H9 (cell line): ENCODE measurements around the gene RBM38. TPM values are rescaled to one million over a fixed set of nuclear protein-coding genes. Genes with fewer than 3 reads are reported as not detected.

Experiments used
- DNase-seq: peaks from one replicate; pipeline ENCODE4 v3.0.0-alpha.2; 2017
- H2AFZ ChIP-seq: one replicate; pipeline ENCODE4 v1.6.1; 2013; ENCODE audit warnings: mild to moderate bottlenecking, low read length, control low read depth, moderate library complexity
- H2AK5ac ChIP-seq: 2 replicates; pipeline ENCODE4 v1.6.1; 2013; ENCODE audit warnings: low read length, control low read depth, mixed read lengths; ENCODE audit not compliant: insufficient read length
- H2BK120ac ChIP-seq: one replicate; pipeline ENCODE4 v1.6.1; 2013; ENCODE audit warnings: low read depth, mild to moderate bottlenecking, low read length, control low read depth, inconsistent platforms; ENCODE audit not compliant: poor library complexity, severe bottlenecking
- H2BK12ac ChIP-seq: 2 replicates; pipeline ENCODE4 v1.6.1; 2013; ENCODE audit warnings: low read length, control low read depth, mixed read lengths, low read depth; ENCODE audit not compliant: insufficient read length
- H2BK15ac ChIP-seq: 2 replicates; pipeline ENCODE4 v1.6.1; 2013; ENCODE audit warnings: low read depth, low read length, control low read depth
- H2BK20ac ChIP-seq: one replicate; pipeline ENCODE4 v1.6.1; 2013; ENCODE audit warnings: low read depth, mild to moderate bottlenecking, low read length, control low read depth, inconsistent platforms; ENCODE audit not compliant: poor library complexity, severe bottlenecking
- H2BK5ac ChIP-seq: 2 replicates; pipeline ENCODE4 v1.6.1; 2013; ENCODE audit warnings: low read length, control low read depth, mixed read lengths; ENCODE audit not compliant: insufficient read length
- H3K14ac ChIP-seq: 2 replicates; pipeline ENCODE4 v1.6.1; 2013; ENCODE audit warnings: low read length, control low read depth; ENCODE audit not compliant: insufficient read depth
- H3K18ac ChIP-seq: 2 replicates; pipeline ENCODE4 v1.6.1; 2013; ENCODE audit warnings: low read depth, mild to moderate bottlenecking, mixed read lengths, low read length, control low read depth; ENCODE audit not compliant: insufficient read length
- H3K23ac ChIP-seq: 2 replicates; pipeline ENCODE4 v1.6.1; 2013; ENCODE audit warnings: low read length, control low read depth, mixed read lengths, low read depth; ENCODE audit not compliant: insufficient read length
- H3K23me2 ChIP-seq: 2 replicates; pipeline ENCODE4 v1.6.1; 2013; ENCODE audit warnings: low read depth, mild to moderate bottlenecking, mixed read lengths, low read length, control low read depth; ENCODE audit not compliant: insufficient read length, poor library complexity, severe bottlenecking
- H3K27ac ChIP-seq: 2 replicates; pipeline ENCODE4 v1.5.1; 2013; ENCODE audit warnings: low read length, control low read depth, mixed read lengths, low read depth; ENCODE audit not compliant: insufficient read length
- H3K27me3 ChIP-seq: 2 replicates; pipeline ENCODE4 v1.6.1; 2013; ENCODE audit warnings: low read length, control low read depth, inconsistent platforms; ENCODE audit not compliant: insufficient read depth
- H3K4ac ChIP-seq: 2 replicates; pipeline ENCODE4 v1.6.1; 2013; ENCODE audit warnings: low read depth, mild to moderate bottlenecking, control low read depth, inconsistent platforms, low read length, moderate library complexity
- H3K4me1 ChIP-seq: 2 replicates; pipeline ENCODE4 v1.6.1; 2013; ENCODE audit warnings: low read length, control low read depth, inconsistent platforms; ENCODE audit not compliant: insufficient read depth
- H3K4me2 ChIP-seq: 2 replicates; pipeline ENCODE4 v1.6.1; 2013; ENCODE audit warnings: low read length, control low read depth, mixed read lengths; ENCODE audit not compliant: insufficient read length, insufficient read depth
- H3K56ac ChIP-seq: 2 replicates; pipeline ENCODE4 v1.6.1; 2013; ENCODE audit warnings: low read depth, mild to moderate bottlenecking, mixed read lengths, low read length, control low read depth; ENCODE audit not compliant: insufficient read length
- H3K79me1 ChIP-seq: 2 replicates; pipeline ENCODE4 v1.6.1; 2013; ENCODE audit warnings: low read depth, mild to moderate bottlenecking, moderate library complexity, low read length, control low read depth, inconsistent platforms; ENCODE audit not compliant: insufficient read depth, poor library complexity, severe bottlenecking
- H3K79me2 ChIP-seq: 2 replicates; pipeline ENCODE4 v1.6.1; 2013; ENCODE audit warnings: low read length, control low read depth, inconsistent platforms; ENCODE audit not compliant: insufficient read depth
- H3K9ac ChIP-seq: 2 replicates; pipeline ENCODE4 v1.6.1; 2013; ENCODE audit warnings: low read length, control low read depth, mixed read lengths; ENCODE audit not compliant: insufficient read length; ENCODE audit errors: extremely low read depth
- H3K9me3 ChIP-seq: one replicate; pipeline ENCODE4 v1.6.1; 2013; ENCODE audit warnings: low read depth, low read length, inconsistent platforms; ENCODE audit not compliant: control insufficient read depth
- H3T11ph ChIP-seq: one replicate; pipeline ENCODE4 v1.6.1; 2013; ENCODE audit warnings: mild to moderate bottlenecking, low read length, control low read depth, inconsistent platforms
- H4K20me1 ChIP-seq: one replicate; pipeline ENCODE4 v1.6.1; 2013; ENCODE audit not compliant: control insufficient read depth, insufficient read length, insufficient read depth
- H4K5ac ChIP-seq: 2 replicates; pipeline ENCODE4 v1.6.1; 2013; ENCODE audit warnings: low read depth, mild to moderate bottlenecking, mixed read lengths, low read length, control low read depth; ENCODE audit not compliant: insufficient read length
- H4K8ac ChIP-seq: replicated peaks from 2 replicates; pipeline ENCODE4 v1.6.1; 2013; ENCODE audit warnings: low read length, control low read depth, mixed read lengths, low read depth; ENCODE audit not compliant: insufficient read length
- H4K91ac ChIP-seq: 2 replicates; pipeline ENCODE4 v1.6.1; 2013; ENCODE audit warnings: low read depth, mild to moderate bottlenecking, moderate library complexity, mixed read lengths, low read length, control low read depth; ENCODE audit not compliant: insufficient read length
- H3K27ac Mint-ChIP-seq, 3 experiments: 2 replicates in 2 of 3; 3 replicates in 1 of 3; pipeline ENCODE4 v1.8.0; 2020 to 2021; ENCODE audit warnings: mixed read lengths in 3 of 3, mild to moderate bottlenecking in 1 of 3, moderate library complexity in 1 of 3
- H3K27me3 Mint-ChIP-seq: 2 replicates; pipeline ENCODE4 v1.8.0; 2021; ENCODE audit warnings: low read depth, mild to moderate bottlenecking, moderate library complexity, mixed read lengths
- H3K36me3 Mint-ChIP-seq, 3 experiments: 2 replicates in 2 of 3; 3 replicates in 1 of 3; pipeline ENCODE4 v1.8.0; 2020 to 2021; ENCODE audit warnings: low read depth in 3 of 3, mixed read lengths in 3 of 3; ENCODE audit not compliant: insufficient read depth in 1 of 3
- H3K4me1 Mint-ChIP-seq, 2 experiments: 2 replicates each; pipeline ENCODE4 v1.8.0; 2020; ENCODE audit warnings: mixed read lengths in 2 of 2
- H3K4me3 Mint-ChIP-seq, 2 experiments: 2 replicates in 1 of 2; 3 replicates in 1 of 2; pipeline ENCODE4 v1.8.0; 2020 to 2021; ENCODE audit warnings: mild to moderate bottlenecking in 2 of 2, mixed read lengths in 2 of 2, moderate library complexity in 1 of 2
- H3K9me3 Mint-ChIP-seq, 2 experiments: 2 replicates in 1 of 2; 3 replicates in 1 of 2; pipeline ENCODE4 v1.8.0; 2020; ENCODE audit warnings: mild to moderate bottlenecking in 2 of 2, mixed read lengths in 2 of 2, moderate library complexity in 1 of 2
- CTCF ChIP-seq: fragments of 200-600 bp; sonication (generic); conservative IDR thresholded peaks from 3 replicates; pipeline ENCODE4 v1.8.0; 2021; ENCODE audit warnings: antibody characterized with exemption, mild to moderate bottlenecking
- WGBS: extraction: QIAGEN DNeasy Blood & Tissue Kit; methylation state at CpG from one replicate; pipeline ENCODE4 v1.1.7; 2013; ENCODE audit warnings: missing lambda C conversion rate, low lambda C conversion rate, mixed read lengths; ENCODE audit not compliant: insufficient read length; ENCODE audit errors: extremely low coverage; 5-methylcytosine and 5-hydroxymethylcytosine counted together
- total RNA-seq: library from RNA; stranded (reverse); gene quantifications from 2 replicates; pipeline ENCODE4 v1.2.1, GENCODE V29; 2021

The RBM38 gene
- total RNA-seq, 1 experiment from 2014 or later, result 66.8 TPM

- H4K5ac ChIP-seq, result no peak overlapping the region
- H3T11ph ChIP-seq, result no peak overlapping the region
- no peak overlapping the region for H3K4me2 ChIP-seq
- H3K79me2 ChIP-seq, result no peaks in the 10 kb centered on the region
- H2BK12ac ChIP-seq, result no peak overlapping the region
- H4K8ac ChIP-seq, result no peak overlapping the region
- no peaks in the 10 kb centered on the region for H3K23me2 ChIP-seq
- WGBS, result no CpG with 5 or more reads among the region's 12 CpGs
- Mint-ChIP-seq H3K4me3 (no peak overlapping the region), H3K27ac (0 out of 7 replicates have a peak overlapping the region, but pooled peaks of 1 of the 3 experiments have one; percentile 15), H3K27me3 (peaks cover 7% of the 10 kb centered on the region), H3K4me1 (peaks cover 9 to 25% of the 10 kb centered on the region in 2 experiments), H3K36me3 (no peaks in the 10 kb centered on the region), H3K9me3 (peaks cover 0 to 1% of the 10 kb centered on the region in 2 experiments; a peak in 2 of 5 replicates)
- no peak overlapping the region for H2BK20ac ChIP-seq
- H3K56ac ChIP-seq, result no peak overlapping the region
- no peaks in the 10 kb centered on the region for H4K20me1 ChIP-seq
- H2AFZ ChIP-seq, result no peak overlapping the region
- no peak overlapping the region for H2BK120ac ChIP-seq
- H3K4me1 ChIP-seq, result no peaks in the 10 kb centered on the region
- H2BK5ac ChIP-seq, result no peak overlapping the region
- no peak for DNase-seq
- no peaks in the 10 kb centered on the region for H3K79me1 ChIP-seq
- no peak overlapping the region for H3K9ac ChIP-seq
- no peak for TF ChIP-seq CTCF
- no peak overlapping the region for H3K27ac ChIP-seq
- no peak overlapping the region for H3K23ac ChIP-seq
- peaks cover 3% of the 10 kb centered on the region; the same call in 1 of the 2 replicates for H3K27me3 ChIP-seq
- no peak overlapping the region for H2AK5ac ChIP-seq
- H3K9me3 ChIP-seq, result no peaks in the 10 kb centered on the region
- peak overlapping the region; percentile 60; the same call in 1 of the 2 replicates for H3K14ac ChIP-seq
- no peak overlapping the region for H4K91ac ChIP-seq
- no peak overlapping the region for H3K4ac ChIP-seq
- no peak overlapping the region for H2BK15ac ChIP-seq
- H3K18ac ChIP-seq, result no peak overlapping the region
These were observed 59.2 kb downstream of the RBM38 start for GRCh38 chr20:57450419-57450818.
